Limb (tissue), 2 donors: ENCODE data around the gene TMEM63B.
"Not testable (repeated sequence)": the region's sequence is repeated elsewhere in the genome, so short reads cannot be mapped to it uniquely, and the experiment has no call there.

Experiments used
- DNase-seq, 2 donors: peaks; one replicate each; pipeline ENCODE4 v3.0.0-alpha.2; 2016; ENCODE audit errors: extremely low spot score in 2 of 2

Gene TMEM63B

DNA sequence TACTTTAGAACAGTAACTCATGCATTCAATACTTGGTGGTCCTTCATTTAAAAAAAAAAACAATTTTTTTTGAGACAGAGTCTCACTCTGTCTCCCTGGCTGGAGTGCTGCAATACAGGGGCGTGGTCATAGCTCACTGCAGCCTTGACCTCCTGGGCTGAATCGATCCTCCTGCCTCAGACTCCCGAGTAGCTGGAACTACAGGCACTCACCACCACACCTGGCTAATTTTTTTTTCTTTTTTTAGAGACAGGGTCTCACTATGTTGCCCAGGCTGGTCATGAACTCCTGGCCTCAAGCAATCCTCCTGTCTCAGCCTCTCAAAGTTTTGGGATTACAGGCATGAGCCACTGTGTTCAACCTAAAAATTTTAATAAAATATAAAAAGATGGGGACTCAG lies 17.2 kb downstream of the TMEM63B start:
- DNase-seq: not testable (repeated sequence)

- DNase-seq: no peak
Observed at GRCh38 chr6:44145839-44146238, 18.5 kb downstream of the TMEM63B start.

DNA sequence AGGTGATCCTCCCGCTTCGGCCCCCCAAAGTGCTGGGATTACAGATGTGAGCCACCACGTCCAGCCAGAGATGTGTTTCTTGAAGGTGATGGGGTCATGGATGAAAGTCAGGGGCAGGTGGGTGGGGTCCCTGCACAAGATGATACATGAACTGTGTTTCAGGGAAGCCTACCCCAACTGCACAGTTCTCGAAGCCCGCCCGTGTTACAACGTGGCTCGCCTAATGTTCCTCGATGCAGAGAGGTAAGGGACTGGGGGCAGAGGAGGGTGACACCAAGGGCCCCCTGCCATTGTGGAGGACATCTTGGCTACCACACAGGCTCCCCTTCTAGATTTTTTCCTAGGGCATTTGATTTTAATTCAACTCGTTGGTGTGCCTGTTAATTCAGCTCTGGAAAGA lies 19.3 kb downstream of the TMEM63B start:
- no peak for DNase-seq

DNA sequence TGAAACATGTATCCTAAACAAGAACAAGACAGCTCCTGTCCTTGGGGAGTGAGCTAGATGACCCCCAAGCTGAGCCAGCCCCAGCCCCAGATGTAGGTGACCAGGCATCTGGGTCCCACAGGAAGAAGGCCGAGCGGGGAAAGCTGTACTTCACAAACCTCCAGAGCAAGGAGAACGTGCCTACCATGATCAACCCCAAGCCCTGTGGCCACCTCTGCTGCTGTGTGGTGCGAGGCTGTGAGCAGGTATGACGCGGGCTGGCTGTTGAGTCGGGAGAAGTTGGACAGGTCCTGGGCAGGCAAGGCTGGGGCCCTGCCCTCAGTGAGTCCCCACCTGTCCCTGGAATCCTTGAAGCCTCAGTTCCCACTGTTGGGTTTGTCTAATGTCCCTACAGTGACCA lies 19.9 kb downstream of the TMEM63B start:
- no peak for DNase-seq

DNA sequence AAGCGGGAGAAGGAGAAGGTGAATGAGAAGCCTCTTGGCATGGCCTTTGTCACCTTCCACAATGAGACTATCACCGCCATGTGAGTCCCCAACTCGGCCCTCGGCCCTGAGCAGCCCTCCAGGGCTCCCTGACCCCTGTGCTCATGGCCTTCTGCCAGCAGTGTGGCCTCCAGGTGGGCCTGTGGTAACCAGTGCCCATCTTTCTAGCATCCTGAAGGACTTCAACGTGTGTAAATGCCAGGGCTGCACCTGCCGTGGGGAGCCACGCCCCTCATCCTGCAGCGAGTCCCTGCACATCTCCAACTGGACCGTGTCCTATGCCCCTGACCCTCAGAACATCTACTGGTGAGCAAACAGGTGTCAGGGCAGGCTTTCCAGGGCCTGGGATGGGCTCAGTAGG lies 21.0 kb downstream of the TMEM63B start:
- no peak for DNase-seq

DNA sequence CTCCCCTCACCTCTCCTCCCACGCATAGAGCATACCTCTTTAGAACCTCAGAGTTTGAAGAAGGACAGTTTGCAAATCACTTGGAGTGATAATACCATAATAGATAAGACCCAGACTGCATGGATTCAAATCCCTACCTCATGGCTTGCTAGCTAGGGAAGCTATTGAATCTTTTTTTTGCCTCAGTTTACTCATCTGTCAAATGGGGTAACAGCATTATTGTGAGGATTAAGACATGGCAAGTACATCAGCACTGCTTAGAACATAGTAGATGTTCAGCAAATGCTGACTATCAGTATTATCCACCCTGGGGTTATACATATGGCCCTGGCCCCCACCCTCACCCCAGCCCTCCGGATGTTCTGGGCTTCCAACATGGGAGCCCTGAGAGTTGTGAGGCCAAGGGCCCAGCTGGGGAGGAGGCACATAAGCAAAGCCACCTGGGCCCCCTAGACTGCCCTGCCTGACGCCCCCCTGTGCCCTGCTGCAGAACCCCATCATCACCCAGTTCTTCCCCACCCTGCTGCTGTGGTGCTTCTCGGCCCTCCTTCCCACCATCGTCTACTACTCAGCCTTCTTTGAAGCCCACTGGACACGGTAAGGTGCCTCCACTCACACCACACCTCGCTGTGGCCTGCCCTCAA lies 22.1 kb downstream of the TMEM63B start:
- no peak for DNase-seq

DNA sequence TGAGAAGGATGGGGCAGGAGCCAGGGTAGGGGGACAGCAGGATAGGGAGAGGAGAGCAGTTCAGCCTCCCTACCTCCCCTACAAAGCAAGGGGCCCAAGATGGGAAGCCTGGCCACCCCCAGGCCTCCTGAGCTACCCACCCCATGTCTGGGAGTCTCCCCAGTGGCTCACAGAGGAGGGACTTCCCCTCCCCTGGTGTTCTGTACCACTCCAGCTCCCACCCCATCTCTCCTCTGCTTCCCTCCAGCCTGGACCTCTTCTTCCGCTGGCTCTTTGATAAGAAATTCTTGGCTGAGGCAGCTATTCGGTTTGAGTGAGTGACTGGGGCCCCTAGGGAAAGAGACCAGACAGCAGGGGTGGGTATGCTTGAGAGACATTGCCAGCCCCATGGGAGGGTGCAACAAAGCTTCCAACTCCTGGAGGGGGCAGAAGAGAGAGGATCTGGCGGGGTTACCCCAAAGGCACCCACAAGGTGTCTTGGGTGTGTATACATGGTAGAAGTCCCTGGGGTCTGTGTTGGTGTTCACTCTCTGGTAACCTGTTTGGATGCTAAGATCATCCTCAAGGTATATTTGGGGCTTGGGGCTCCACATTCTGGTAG lies 23.1 kb downstream of the TMEM63B start:
- no peak for DNase-seq

DNA sequence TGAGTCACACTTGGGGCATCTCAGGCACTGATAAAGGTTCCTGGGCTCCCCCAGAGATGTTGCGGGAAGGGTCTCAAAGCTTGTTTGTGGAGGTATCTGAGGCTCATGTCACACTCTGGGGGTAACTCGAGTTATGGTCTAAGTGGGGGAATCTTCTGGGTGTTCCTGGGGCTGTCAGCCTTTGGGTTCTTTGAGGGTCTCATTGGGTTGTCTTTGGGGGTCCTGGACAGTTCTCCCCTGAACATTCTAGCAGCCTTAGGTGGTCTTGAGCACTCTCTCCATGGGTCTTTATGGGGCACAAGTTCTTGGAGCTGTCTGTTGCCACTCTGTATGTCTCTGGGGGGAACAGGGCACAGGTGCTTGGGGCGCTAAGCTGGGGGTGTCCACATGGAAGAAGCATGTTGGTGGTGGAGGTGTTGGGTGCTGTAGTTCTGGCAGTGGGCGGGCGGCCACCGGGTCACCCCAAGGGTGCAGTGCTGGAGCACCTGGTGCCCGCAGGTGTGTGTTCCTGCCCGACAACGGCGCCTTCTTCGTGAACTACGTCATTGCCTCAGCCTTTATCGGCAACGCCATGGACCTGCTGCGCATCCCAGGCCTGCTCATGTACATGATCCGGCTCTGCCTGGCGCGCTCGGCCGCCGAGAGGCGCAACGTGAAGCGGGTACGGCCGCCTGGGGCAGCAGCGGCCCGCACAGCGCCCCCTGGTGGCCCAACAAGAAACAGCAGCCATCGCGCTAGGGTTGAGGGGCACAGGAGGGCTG lies 24.2 kb downstream of the TMEM63B start:
- DNase-seq: peak; percentile 52 to 85

GRCh38 chr6:44152109-44152461 lies 24.7 kb downstream of the TMEM63B start:
- DNase-seq: no peak

DNA sequence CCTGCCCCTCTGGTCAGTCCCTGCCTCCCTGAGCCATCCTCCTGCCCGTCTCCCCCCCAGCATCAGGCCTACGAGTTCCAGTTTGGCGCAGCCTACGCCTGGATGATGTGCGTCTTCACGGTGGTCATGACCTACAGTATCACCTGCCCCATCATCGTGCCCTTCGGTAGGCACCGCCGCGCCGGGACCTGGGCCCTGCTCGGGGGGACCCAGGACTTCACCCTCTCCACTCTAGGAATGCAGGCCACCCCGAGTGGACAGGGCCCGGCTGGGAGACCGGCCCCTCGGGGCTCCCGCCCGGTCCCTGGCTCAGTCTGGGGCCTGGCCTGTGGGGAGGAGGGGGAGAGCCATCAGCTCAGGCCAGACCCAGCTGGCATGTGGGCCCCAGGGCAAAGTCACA lies 25.2 kb downstream of the TMEM63B start:
- no peak for DNase-seq

DNA sequence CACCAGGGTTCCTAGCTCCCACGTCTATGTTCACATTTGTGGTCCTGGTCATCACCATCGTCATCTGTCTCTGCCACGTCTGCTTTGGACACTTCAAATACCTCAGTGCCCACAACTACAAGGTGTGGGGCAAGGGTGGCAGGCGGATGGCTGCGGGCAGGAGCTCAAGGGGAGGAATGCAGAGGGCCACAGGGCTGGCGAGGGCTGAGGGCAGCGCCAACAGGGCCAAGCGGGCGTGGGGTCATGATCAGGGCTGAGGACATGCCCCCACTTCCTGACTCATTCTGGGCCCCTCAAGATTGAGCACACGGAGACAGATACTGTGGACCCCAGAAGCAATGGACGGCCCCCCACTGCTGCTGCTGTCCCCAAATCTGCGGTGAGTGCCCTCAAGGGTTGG lies 26.7 kb downstream of the TMEM63B start:
- DNase-seq: no peak

GRCh38 chr6:44156494-44157151 lies 29.3 kb downstream of the TMEM63B start:
- no peak for DNase-seq

DNA sequence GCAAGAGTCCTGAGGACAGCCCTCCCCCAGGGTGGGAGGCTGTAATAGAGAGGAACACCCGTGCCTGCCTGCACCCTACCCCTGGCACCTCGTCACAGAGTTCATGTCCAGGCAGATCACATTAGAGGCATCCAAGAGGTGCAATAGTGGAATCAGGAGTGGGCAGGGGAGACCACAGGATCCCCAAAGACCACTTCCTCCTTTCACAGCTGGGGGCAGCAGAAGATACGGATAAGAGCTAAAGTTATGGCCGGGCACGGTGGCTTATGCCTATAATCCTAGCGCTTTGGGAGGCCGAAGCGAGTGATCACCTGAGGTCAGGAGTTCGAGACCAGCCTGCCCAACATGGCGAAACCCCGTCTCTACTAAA lies 29.8 kb downstream of the TMEM63B start:
- no peak for DNase-seq

DNA sequence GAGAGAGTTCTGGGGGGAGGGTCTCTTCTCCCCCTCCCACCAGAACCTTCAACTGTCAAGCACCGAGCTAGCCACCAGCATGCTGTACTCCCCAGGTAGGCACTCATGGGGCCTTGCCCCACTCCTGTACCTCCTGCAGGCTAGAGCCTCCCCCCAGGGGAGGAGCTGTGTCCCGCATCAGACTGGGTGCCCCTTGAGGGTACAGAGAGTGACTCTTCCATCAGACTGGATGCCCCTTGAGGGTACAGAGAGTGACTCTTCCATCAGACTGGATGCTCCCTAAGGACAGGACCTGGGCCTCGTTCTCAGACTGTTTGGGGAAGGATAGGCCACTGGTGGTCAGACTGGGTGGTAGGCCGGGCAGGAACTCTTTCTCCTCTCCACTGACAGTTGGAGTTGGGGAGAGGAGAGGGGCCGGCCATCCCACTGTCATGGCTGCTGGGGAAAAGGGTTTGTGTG lies 31.4 kb downstream of the TMEM63B start, which contains the start of gene CAPN11:
Gene CAPN11 (plus strand): TSS at position 51 of the 459 bp plus-strand sequence. CDS start 29 bp downstream, at position 80.
- no peak for DNase-seq

DNA sequence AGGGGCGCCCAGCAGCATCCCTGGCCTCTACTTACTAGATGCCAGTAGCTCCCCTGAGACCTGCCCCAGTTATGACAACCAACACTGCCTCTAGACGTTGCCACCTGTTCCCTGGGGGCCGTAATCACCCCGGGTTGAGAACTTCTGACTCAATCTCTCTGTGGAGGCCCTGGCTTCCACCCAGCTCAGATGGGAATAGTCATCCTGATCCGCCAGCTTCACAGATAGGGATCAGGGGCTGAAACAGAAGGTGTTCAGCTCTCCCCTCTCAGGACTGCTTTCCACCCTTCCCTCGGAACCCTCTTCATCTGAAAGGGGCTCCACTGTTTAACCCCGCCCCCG lies 34.6 kb downstream of the TMEM63B start:
- DNase-seq: no peak

GRCh38 chr6:44162876-44163625 lies 35.7 kb downstream of the TMEM63B start:
- DNase-seq: no peak

DNA sequence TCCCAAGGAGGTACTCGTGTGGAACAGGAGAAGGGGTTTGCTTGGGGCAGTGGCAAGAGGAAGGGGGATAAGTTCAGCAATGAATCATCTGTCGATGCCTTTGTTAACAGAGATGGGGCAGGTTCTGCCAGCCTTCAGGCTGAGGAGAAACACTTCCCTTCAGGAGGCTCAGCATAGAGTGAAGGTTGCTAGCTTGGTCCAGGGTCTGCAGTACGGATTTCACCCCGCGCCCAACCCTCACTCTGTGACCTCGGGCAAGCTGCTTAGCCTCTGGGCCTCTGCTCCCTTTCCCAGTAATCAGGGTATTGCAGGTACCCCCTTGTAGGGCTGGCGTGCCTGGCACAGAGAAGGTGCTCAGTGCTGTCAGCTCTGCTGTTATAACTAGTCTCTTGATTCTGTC lies 38.8 kb downstream of the TMEM63B start:
- DNase-seq: no peak

DNA sequence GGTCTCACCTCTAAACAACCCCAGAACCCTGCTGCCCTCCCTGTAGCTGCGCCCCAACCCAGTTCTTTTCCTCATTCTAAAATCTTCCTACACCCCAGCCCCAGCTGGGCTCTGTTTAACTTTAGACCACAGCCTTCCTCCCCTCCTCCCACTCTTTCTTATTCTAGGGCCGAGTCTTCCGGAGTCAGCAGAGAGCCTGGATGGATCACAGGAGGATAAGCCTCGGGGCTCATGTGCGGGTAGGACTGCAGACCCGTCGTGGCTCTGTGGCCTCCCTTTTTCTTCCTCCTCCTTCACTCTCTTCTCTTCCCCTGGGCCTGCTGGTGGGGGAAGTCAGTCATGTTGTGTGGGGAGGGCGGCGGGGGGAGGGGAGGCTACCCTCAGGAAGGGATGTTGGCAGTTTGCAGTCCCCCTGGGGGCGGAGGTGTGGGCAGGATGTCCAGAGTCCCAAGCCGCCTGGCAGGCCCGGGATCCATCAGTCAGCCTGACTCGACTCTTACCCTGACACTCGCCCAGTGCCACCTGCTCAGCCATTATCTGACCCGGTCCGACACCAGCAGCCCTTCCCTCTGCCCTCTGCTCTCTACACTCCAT lies 39.3 kb downstream of the TMEM63B start:
- no peak for DNase-seq

- DNase-seq: no peak
Observed at GRCh38 chr6:44167567-44167966, 40.2 kb downstream of the TMEM63B start.

DNA sequence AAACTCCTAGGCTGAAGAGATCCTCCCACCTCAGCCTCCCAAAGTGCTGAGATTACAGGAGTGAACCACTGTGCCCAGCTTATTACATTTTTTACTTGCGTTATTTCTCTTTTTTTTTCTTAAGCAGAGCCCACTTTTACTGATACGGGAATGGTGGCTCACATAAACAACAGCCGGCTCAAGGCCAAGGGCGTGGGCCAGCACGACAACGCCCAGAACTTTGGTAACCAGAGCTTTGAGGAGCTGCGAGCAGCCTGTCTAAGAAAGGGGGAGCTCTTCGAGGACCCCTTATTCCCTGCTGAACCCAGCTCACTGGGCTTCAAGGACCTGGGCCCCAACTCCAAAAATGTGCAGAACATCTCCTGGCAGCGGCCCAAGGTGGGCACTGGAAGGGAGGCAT lies 41.8 kb downstream of the TMEM63B start:
- DNase-seq: no peak

- no peak for DNase-seq
Observed at GRCh38 chr6:44169886-44170570, 42.7 kb downstream of the TMEM63B start.
